NCI-H1930 (cell line): ENCODE data around the gene DOP1A.

Experiments used
- DNase-seq, 2 experiments: peaks; one replicate each; lab custom pipeline; 2025; lab: John Stamatoyannopoulos, UW

DOP1A gene

GRCh38 chr6:83071707-83072106 lies 4.2 kb downstream of the DOP1A start:
- DNase-seq: no peak

- DNase-seq: no peak
These were observed 5.3 kb downstream of the DOP1A start for GRCh38 chr6:83072726-83073125.

- DNase-seq: no peak
These were observed 6.1 kb downstream of the DOP1A start for GRCh38 chr6:83073615-83074014.

GRCh38 chr6:83083476-83083875 lies 16.0 kb downstream of the DOP1A start:
- DNase-seq: no peak

- DNase-seq: no peak
These were observed 19.3 kb downstream of the DOP1A start for GRCh38 chr6:83086751-83087150.

- no peak for DNase-seq
These were observed 25.4 kb downstream of the DOP1A start for GRCh38 chr6:83092756-83093399.

GRCh38 chr6:83096791-83097190 lies 29.3 kb downstream of the DOP1A start:
- no peak for DNase-seq

- no peak for DNase-seq
These were observed 29.7 kb downstream of the DOP1A start for GRCh38 chr6:83097204-83097603.

GRCh38 chr6:83097675-83098074 lies 30.2 kb downstream of the DOP1A start:
- no peak for DNase-seq

- no peak for DNase-seq
These were observed 31.1 kb downstream of the DOP1A start for GRCh38 chr6:83098589-83098988.

GRCh38 chr6:83108378-83108777 lies 40.9 kb downstream of the DOP1A start:
- no peak for DNase-seq

- no peak for DNase-seq
These were observed 45.8 kb downstream of the DOP1A start for GRCh38 chr6:83113258-83113657.

GRCh38 chr6:83114164-83114563 lies 46.7 kb downstream of the DOP1A start:
- DNase-seq: no peak

GRCh38 chr6:83117802-83118201 lies 50.3 kb downstream of the DOP1A start:
- no peak for DNase-seq

- no peak for DNase-seq
These were observed 52.4 kb downstream of the DOP1A start for GRCh38 chr6:83119742-83120300.

GRCh38 chr6:83124553-83124952 lies 57.1 kb downstream of the DOP1A start:
- DNase-seq: no peak

- DNase-seq: no peak
These were observed 58.0 kb downstream of the DOP1A start for GRCh38 chr6:83125425-83125824.

GRCh38 chr6:83126223-83126622 lies 58.8 kb downstream of the DOP1A start:
- DNase-seq: no peak

GRCh38 chr6:83126807-83127206 lies 59.3 kb downstream of the DOP1A start:
- DNase-seq: no peak

- no peak for DNase-seq
These were observed 59.8 kb downstream of the DOP1A start for GRCh38 chr6:83127258-83127657.

- no peak for DNase-seq
These were observed 60.5 kb downstream of the DOP1A start for GRCh38 chr6:83127976-83128375.

GRCh38 chr6:83132121-83132520 lies 64.7 kb downstream of the DOP1A start:
- no peak for DNase-seq

- no peak for DNase-seq
These were observed 70.7 kb downstream of the DOP1A start for GRCh38 chr6:83138118-83138722.

GRCh38 chr6:83138758-83139157 lies 71.3 kb downstream of the DOP1A start:
- no peak for DNase-seq
